ENCODE data around the gene NUBPL.
"Not testable (repeated sequence)": the region's sequence is repeated elsewhere in the genome, so short reads cannot be mapped to it uniquely, and the experiment has no call there.

The NUBPL gene

GRCh38 chr14:31576949-31577348 lies 15.7 kb downstream of the NUBPL start:
- DNase-seq, result no peak

DNA sequence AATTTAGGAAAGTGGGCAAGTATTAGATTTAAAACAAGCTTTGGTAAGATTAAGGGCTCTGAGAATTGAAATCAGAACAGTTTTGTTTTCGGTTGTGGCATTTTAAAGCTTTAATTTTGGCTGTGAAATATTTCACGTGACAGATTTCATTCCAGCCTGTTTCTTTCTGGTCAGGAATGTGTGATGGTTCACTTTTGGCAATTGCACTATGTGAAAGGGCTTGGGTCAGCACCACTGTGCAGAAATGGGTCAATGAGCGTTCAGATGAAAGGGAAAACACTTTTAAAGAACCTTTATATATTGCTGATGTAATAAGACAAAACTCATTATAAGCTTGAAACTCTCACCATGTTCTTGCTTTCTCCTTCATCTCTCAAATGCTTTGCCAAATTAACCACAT lies 17.1 kb downstream of the NUBPL start:
- DNase-seq, result no peak

GRCh38 chr14:31578792-31579501 lies 17.7 kb downstream of the NUBPL start:
- DNase-seq, result no peak

- DNase-seq, result no peak
These were observed 19.0 kb downstream of the NUBPL start for GRCh38 chr14:31580234-31580633.

- no peak for DNase-seq
These were observed 21.1 kb downstream of the NUBPL start for GRCh38 chr14:31582286-31582691.

DNA sequence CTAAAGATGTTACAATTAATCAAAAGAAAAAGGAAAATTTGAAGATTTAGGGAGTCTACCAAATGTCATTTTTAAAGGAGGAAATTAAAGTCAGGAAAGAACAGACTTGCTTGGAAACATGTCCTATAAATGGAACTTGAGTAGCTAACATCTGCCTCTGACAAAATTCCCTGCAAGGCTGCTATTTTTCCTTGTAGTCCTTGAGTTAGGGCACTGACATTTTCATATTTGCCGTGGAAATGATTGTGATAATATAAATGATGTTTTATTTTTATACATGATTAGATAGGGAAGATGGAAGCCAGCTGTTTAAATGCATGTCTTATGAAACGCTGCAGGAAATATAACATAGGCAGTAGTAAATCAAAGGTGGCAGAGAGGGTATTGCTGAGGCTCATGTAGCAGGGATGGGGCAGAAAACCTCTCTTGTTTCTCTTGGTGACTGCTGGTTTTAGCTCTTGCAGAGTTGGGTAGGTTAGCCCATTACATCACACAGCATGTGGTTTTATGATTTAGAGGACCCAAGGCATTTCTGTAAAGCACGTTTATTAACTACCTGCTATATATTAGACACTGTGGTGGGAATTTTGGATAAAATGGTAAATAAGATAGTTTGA lies 21.7 kb downstream of the NUBPL start:
- no peak for DNase-seq

DNA sequence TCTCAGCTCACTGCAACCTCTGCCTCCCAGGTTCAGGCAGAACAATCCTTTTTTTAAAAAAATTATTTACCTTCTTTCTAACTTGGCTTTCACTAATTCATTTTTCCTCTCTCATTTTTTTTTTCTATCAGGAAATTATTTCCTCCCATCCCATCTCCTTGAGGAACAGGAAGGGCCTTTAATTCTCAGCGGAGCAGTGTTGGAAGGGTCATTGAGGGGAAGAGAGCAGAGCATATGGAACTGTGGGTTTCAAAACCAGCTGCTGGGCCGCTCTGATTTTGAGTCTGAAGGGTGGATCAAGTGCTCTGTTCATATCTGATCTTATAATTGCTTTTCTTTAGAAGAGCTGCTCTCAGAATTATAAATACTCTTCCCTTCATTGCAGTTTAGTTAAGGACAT lies 29.0 kb downstream of the NUBPL start:
- DNase-seq, result no peak

DNA sequence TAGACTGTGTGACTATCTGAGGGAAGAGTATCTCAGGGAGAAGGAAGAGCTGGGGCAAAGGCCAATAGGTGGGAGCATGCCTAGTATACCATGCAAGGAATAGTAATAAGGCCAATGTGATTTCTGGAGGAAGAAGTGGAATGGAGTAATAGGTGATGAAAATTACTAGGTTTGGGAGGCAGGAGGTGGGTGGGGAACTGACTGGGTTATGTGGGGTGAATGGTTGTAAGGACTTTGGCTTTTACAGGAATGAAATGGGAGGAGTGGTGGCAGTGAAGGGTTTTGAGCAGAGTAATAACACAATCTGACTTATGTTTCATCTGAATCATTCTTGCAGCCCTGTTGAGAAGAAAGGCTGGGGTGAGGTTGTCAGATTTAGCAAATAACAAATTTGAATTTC lies 30.9 kb downstream of the NUBPL start:
- no peak for DNase-seq

- no peak for DNase-seq
These were observed 31.4 kb downstream of the NUBPL start for GRCh38 chr14:31592631-31593030.

DNA sequence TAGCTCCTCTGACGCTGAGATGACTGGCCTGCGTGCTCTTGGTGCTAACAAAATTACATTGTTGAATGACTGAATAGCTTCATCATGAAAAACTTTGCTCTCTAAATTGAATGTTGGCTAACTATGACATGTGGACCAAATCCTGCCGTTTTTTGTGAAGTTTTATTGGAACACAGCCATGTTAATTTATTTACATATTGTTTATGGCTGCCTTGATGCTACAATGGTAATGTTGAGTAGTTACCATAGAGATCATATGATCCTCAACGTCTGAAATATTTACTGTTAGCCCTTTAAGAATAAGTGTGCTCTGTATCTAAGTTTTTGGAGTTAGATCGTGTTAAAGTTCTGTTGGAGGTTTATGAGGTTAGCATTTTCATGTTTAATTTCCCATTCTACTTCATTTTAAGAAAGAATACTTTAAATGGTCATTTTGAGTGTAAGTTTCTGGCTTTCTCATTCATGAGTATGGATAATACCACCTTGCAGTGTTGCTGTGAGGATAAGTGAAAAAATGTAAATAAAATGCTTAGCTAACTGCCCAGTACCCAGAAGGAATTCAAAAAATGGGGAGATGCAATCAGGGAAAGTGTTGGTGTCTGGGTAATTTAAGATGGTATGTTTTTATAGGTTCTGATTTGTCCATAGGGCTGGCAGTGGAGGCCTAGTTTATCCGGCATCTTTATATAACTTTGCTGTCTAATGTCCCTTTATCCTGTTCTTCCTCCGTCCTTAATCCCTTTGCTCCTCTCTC lies 35.3 kb downstream of the NUBPL start:
- no peak for DNase-seq

DNA sequence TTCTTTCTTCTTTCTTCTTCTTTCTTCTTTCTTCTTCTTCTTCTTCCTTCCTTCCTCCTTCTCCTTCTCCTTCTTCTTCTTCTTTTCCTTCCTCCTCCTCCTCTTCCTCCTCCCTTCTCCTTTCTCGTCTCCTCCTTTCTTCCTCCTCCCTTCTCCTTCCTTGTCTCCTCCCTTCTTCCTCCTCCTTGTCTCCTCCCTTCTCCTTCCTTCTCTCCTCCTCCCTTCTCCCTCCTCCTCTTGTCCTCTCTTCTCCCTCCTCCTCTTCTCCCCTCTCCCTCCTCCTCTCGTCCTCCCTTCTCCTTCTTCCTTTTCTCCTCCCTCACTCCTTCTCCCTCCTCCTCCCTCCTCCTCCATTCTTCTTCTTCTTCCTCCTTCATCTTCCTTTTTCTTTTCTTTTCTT lies 44.5 kb downstream of the NUBPL start:
- DNase-seq, result no peak

DNA sequence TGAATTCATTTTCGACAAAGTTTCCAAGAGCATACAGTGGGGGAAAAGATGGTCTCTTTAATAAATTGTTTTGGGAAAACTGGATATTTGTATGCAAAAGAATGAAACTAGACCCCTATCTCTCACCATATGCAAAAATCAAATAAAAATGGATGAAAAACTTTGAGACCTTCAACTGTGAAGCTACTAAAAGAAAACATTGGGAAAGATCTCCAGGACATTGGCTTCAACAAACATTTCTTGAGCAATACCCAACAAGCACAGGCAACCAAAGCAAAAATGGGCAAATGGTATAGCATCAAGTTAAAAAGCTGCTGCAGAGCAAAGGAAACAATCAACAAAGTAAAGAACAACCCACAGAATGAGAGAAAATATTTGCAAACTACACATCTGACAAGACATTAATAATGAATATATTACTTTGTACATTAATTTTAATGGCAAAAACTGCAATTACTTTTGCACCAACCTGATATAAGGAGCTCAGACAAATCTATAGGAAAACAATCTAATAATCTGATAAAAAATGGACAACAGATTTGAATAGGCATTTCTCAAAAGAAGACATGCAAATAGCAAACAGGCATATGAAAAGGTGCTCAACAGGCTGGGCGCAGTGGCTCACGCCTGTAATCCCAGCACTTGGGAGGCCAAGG lies 50.7 kb downstream of the NUBPL start:
- DNase-seq, result no peak

- no peak for DNase-seq
These were observed 52.0 kb downstream of the NUBPL start for GRCh38 chr14:31613188-31613587.

- not testable (repeated sequence) for DNase-seq
These were observed 57.7 kb downstream of the NUBPL start for GRCh38 chr14:31618884-31619283.

DNA sequence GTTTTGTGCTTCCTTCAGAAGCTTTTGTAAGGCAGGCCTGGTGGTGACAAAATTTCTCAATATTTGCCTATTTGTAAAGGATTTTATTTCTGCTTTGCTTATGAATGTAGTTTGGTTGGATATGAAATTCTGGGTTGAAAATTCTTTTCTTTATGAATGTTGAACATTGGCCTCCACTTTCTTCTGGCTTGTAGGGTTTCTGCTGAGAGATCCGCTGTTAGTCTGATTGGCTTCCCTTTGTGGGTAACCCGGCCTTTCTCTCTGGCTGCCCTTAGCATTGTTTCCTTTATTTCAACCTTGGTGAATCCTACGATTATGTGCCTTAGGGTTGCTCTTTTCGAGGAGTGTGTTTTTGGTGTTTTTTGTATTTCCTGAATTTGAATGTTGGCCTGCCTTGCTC lies 58.2 kb downstream of the NUBPL start:
- DNase-seq, result no peak

- DNase-seq, result not testable (repeated sequence)
These were observed 59.7 kb downstream of the NUBPL start for GRCh38 chr14:31620898-31621297.

DNA sequence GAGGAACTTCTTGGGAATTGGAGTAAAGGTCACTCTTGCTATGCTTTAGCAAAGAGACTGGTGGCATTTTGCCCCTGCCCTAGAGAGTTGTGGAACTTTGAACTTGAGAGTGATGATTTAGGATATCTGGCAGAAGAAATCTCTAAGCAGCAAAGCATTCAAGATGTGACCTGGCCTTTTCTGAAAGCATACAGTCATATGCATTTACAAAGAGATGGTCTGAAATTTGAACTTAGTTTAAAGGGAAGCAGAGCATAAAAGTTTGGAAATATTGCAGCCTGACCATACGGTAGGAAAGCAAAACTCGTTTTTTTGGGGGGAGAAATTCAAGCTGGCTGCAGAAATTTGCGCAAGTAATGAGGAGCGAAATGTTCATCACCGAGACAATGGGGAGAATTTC lies 60.9 kb downstream of the NUBPL start:
- no peak for DNase-seq

- not testable (repeated sequence) for DNase-seq
These were observed 91.7 kb downstream of the NUBPL start for GRCh38 chr14:31652900-31653299.

GRCh38 chr14:31657917-31658316 lies 96.7 kb downstream of the NUBPL start:
- no peak for DNase-seq

- no peak for DNase-seq
These were observed 98.1 kb downstream of the NUBPL start for GRCh38 chr14:31659278-31659677.

GRCh38 chr14:31660191-31660590 lies 99.0 kb downstream of the NUBPL start:
- DNase-seq, result no peak

DNA sequence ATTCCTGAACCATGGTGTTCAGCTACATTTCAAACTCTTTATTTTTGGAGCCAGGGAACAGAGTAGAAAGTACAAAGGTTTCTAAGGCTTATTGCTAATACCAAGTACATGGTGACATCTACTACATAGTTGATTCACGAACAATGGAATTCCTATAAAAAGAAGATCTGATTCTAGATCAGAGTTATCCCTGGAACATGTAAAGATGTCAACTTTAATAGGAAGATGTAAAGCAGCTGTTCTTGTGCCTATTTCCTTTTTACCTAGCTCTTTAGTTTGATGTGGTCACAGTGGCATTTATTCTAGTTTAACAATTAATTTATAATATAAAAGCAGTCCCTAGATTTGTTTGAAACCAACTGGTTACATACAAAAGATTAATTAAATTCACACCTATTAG lies 99.5 kb downstream of the NUBPL start:
- no peak for DNase-seq

DNA sequence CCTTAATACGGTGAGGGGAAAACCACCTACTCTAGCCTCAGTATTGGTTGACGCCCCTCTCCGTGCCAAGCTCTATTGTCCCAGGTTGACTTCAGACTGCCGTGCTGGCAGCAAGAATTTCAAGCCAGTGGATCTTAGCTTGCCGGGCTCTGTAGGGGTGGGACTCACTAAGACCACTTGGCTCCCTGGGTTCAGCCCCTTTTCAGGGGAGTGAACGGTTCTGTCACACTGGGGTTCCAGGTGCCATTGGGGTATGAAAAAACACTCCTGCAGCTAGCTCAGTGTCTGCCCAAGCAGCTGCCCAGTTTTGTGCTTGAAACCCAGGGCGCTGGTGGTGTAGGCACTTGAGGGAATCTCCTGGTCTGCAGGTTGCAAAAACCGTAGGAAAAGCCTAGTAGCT lies 107.1 kb downstream of the NUBPL start:
- no peak for DNase-seq
